DMS114 treated with DMSO at 0.1 percent for 48 hours (cell line): Measurements from ENCODE around the gene BACE2.

ENCODE experiments used
- DNase-seq: peaks from one replicate; lab custom pipeline; 2025; ENCODE audit not compliant: unreplicated experiment; lab: John Stamatoyannopoulos, UW

Gene BACE2

DNA sequence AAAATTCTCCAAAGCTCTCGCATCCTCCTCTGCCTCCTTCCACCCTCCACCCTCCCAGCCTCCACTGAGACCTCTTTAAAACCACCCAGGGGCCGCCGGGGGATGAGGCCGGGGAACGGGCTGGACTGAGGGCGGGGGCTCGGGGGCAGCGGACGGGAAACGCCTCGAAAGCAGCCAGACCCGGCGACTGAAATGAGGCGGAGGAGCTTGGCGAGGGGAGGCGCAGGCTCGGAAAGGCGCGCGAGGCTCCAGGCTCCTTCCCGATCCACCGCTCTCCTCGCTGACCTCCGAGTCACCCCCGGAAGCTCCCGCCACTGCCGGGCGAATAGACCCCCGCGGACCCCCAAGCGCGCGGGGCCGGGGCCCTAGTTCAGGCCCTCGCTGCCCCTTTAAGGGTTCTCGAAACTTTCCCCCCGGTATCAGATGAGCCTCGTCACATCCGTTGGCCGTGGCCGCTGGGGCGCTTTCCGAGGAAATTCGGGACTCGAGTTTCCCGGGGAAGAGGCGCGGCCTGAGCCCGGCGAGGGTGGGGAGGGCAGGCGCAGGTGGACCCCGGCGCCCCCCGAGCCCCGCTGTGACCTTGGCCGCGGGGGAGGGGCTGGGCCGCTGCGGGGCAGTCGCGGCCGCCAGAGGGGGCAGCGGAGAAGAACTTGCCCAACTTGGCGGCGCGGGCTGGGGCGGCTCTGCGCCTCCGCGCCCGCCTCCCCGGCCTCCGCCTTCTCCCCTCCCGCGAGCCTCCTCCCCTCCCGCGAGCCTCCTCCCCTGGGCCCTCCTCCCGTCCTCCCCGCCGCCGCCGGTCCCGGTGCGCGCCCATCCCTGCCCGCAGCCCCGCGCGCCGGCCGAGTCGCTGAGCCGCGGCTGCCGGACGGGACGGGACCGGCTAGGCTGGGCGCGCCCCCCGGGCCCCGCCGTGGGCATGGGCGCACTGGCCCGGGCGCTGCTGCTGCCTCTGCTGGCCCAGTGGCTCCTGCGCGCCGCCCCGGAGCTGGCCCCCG is at the start of gene BACE2:
Gene BACE2 (plus strand): TSS at position 813 of the 995 bp plus-strand sequence. CDS start 104 bp downstream, at position 917.
- peak; percentile 12 for DNase-seq

DNA sequence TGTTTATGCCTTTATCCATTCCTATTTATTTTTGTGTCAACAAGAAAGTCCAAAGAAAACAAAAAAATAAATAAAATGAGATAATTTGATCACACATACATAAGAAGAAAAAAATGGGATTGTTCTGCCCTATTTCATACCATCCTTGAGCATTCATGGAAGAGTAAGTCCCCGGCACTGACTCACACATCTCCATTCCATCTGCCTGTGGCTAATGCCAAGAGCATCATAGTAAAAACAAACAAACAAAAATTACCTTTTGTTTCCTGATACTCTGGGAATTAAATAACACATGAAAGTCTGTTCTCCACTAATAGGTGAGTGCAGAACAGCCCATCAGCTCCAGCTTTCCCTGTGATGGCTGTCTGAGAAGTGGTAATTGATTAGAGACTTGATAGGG is 48.1 kb upstream of the BACE2 start:
- no peak for DNase-seq

DNA sequence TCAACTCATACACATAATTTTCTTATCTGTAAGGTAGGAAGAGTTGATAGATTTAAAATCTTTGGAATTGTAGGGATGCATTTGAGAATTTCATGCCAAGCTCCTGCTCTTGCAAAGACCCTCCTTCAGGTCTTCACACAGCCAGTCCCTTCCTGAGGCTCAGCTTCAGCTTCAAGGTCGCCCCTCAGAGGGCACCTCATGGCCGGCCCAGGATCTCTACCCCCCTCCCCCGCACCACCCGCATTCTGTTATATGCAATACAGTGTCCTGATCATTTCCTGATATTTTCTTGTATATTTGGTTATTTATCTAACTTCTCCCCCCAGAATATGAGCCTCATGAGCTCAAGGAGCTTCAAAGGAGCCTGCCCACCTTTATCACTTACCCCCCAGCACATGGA is 47.0 kb upstream of the BACE2 start:
- no peak for DNase-seq

DNA sequence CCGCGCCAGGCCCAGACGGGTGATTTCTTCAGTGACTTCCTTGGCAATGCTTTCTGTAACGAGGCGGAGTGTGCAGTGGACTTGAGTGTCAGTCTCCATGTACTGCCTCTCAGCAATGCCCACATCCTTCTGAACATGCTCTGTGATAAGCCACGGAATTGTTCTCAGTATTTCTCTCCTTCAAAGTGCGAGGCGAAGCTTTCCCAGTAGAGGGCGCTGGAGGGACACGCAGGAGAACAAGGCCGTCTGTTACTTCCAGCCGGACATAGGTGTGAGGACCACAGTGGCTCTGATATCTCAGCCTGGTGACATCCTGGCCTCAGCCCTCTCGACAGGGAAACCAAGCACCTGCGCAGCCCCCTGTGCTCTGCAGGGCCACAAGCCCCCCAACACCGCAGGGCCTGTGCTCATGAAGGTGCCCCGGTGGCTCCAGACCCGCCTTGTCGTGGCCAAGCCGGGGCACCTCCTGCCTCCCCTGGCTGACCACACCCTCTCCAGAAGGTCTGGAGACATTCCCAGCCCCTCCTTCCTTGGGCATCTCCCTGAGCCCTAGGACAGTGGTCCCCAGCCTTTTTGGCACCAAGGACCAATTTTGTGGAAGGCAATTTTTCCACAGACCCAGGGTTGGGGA is 46.1 kb upstream of the BACE2 start:
- DNase-seq, result peak; percentile 22

DNA sequence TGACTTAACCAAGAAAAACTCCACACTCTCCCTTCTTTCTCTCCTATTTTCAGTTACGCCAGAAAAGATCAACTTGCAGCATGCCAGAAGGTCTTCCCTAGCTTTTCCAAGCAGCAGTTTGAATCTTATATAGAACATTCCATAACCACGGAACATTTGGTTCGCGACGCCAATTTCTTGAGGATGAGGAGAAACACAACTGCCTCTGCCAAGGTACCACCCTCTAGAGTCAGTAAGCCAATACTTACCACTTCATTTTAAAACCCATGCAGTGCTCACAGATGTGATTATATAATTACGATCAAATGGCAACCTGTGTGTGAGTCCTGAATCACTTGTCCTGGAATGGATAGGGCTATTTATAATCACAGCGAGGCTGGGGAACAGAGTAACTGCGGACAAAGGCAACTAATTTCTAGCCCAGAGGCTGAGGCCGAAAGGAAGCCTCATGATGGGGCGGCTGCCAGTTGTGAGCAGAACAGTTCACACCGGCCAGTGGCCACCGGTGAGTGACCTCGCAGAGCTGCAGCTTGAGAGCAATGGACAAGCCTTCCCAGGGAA is 43.2 kb upstream of the BACE2 start:
- DNase-seq, result no peak

DNA sequence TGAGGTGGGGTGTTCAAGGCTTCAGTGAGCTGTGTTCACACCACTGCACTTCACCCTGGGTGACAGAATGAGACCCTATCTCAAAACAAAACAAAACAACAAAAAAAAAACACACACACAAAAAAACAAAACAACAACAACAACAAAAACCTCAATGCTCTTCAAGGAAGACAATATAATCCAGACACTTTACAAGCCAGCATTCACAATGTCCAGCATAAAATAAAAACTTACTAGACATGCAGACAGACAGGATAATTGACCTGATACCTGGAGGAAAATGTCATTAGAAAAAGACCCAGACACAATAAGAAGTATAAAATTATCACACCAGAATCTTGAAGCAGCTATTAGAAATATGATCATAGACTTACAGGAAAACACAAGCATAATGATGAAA is 39.0 kb upstream of the BACE2 start:
- DNase-seq, result no peak

DNA sequence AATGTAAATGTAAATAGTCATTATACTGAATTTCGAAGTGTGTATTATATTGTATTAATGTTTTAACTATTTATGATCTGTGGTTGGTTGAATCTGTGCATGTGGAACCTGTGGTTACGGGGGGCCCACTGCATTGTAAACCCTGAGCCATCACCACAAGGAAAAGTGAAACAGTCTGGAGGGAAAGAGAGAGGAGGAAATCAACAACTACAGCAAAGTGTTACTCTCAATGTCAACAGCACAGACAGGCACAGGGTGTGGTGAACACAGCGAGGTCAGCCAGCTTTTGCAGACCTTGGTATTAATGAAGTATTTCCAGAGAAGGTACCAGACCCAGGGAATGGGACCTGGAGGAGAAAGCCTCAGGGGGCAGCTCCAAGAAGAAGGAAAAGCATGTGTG is 37.1 kb upstream of the BACE2 start:
- no peak for DNase-seq

DNA sequence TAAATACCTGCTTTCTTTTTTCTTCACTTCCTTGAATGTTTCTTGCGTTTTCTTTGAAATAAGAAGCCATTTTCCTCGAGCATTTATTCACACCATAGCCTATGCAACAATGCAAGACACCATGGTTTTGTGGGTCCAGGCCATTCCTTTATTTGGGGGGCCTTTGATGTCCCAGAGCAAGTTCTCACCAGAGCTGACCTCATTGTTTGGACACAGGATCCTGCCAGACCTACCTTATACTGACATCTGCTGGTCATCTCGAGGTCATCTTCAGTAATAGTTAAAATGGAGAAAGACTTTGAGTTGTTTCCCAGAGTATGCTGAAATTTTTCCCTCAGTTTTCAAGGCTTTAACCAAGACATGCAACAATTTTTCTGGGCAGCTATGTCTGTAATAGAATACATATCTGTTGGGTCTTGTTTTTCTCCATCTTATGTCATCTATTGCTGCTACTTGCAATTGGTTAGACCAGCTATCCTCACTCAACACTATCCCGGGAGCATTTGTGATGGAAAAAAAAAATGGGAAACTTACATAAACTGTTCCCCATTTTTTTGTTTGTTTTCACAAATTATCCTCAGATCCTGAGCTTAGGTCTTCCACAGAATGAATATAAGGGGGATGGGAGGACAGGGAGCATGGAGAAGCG is 34.0 kb upstream of the BACE2 start:
- peak; percentile 36 for DNase-seq

DNA sequence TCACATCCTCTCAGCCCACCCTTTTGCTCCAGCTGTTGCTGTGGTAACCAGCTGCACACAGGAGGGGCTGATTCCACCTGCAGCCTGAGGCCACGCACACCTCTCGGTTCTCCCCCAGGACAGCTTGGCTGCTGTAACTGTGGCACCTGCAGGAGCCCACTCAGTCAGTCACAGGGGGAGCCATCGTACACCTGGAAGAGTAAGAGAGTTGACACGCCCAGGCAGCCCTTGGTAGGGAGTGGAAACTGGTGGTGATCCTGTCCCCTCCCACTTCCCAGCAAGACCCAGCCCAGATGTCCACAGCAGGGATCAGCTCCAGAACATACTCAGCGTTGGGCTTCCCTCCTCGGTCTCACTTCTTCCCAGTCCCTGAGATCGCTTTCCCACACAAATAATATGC is 32.2 kb upstream of the BACE2 start:
- DNase-seq, result no peak

DNA sequence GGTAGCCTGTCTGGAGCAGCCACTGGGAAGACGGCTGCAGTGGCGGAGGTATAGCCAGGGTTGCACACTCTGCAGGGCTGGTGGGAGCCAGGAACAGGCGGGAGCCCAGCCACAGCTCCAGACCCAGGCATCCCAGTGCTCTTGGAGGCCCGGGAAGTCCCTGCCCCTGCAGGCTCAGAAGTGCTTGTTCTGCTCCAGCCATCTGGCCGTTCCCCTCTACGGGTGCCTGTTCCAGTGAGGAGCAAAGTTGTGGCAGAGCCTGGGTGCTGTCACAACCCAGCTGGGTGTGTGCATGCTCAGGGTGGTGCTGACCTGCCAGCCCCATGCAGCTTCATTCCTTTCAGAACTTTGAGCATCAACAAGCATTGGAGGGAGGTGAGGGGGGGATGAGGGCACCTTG is 31.7 kb upstream of the BACE2 start:
- no peak for DNase-seq

DNA sequence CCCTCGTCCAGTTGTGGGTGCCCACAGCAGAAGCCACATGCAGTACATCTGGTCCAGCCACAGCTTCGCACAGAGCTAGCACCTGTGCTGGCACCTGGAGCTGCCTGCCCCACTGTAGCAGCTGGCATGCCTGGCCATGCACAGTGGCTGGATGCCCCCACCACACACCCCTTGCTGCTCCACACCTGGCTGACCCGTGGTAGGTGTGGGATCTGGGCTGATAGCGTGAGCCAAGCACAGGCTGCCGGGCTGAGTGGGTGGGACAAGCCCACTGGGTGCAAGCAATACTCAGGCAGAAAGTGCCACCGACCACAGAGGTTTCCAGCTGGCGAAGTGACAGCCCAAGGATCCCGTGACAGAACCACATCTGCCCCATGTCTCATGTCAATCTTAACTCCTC is 30.6 kb upstream of the BACE2 start:
- no peak for DNase-seq

DNA sequence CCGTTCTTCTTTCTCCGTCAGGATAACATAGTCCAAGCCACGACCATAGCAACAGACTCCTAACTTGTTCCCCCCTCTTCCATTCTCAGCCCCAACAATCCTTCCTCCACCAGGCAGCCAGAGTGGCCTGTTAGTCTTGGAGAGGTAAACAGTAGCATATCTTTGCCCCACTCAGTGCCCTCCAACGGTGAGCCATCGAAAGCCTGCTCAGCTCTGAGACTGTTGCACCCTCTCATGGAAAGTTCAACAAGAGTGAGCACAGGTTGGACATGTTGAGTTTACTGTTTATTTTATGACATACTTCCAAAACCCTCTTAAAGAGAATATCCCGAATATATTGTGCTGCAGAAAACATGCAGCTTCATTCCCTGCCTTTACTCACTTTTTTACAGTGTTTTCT is 30.1 kb upstream of the BACE2 start:
- no peak for DNase-seq

DNA sequence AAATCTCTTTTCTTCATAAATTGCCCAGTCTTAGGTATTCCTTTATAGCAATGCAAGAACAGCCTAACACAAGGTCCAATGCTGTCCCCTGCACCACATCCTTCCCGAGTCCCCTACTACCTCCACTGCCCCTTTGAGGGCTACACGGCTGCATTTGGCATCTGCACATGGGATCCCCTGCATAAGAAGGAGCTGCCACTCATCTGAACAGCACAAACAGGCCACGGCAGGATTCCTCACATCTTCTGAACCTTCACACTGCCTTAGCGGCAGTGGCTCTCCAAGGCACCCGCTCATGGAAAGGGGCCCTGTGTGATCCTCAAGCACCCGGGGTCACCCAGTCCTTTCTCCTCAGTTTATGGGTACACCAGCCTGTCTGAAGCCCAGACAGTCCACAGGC is 29.2 kb upstream of the BACE2 start:
- DNase-seq, result no peak

DNA sequence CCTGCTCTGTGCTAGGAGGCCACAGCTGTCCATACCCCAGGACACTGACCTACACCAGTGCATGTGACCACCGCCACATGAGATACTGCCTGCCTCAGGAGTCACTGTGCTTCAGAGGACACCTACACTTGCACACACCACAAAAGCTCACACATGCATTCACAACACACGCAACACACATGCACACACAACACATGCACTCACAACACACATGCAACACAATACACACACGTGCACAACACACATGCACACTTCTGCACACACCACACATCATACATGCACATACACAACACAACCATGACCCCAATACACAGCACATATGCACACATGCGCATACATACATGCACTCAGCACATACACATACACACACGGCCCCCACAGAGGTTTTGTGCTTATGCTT is 28.7 kb upstream of the BACE2 start:
- no peak for DNase-seq

DNA sequence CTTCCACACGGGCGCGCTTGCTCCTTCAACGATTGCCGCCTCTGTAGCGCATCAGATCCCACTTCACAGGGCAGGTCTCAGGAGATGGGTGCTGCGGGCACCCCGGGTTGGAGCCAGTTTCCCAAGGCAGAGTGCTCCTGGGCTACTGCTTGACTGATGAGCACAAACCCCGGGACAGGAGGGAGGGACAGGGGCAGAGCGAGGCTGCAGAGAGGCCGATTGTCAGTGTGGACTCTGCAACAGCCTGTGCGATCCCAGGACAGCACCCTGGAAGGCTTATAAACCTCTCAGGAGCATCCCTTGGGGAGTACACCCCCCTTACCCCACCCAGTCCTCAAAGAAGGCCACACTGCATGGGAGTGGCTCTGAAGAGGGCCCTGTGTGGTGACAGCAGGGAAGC is 28.0 kb upstream of the BACE2 start:
- DNase-seq, result no peak

DNA sequence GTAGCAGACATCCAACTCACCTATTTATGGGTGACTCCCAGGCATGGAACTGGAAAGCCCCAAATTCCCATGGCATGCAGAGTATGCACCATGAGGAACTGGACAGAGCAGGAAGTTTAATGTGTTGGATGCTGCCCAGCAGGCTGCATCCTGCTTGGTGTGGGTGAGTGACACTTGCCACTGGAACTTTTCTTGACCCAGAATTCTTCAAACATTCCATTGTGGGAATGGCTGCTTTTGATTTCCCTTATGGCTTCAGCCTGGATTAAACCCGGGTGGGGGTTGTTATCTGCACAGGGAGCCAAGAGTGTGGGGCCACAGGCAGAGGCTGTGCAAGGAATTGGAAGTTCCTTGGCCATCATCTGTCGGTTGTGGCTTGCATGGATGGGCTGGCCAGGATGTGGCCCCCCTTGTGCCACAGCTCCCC is 26.9 kb upstream of the BACE2 start:
- no peak for DNase-seq

DNA sequence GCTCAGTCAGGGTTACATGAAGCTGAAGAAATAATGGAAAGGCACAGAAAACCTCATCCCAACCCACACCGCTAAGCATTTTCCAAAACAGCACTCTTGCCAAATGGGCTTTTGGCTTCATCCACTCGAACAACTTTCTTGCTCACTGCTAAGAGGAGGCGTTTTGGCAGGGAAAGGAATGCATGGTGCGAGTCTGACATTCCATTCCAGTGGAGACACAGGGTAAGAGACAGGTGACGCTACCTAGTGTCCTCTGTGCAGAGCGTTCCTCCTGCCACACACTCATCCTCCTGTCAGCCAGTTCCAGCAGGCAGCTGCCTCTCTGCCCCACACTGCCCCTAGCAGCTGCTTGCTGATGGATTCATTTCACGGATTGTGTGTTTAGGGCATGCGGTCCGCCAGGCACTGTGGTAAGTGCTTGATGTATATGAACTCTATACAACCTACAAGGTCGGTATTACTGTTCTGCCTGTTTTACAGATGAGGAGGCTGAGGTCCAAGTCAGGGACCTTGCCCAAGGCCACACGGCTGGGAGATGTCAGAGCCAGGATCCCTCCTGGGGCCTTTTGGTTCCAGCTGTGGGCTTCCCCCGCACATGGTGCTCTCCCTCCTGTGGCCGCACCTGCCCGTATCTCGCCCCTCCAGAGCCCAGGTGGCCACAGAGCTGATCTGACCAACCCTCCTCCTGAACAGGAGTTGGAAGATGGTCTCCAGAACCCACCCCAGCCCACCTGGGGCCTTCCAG is 25.7 kb upstream of the BACE2 start:
- no peak for DNase-seq

DNA sequence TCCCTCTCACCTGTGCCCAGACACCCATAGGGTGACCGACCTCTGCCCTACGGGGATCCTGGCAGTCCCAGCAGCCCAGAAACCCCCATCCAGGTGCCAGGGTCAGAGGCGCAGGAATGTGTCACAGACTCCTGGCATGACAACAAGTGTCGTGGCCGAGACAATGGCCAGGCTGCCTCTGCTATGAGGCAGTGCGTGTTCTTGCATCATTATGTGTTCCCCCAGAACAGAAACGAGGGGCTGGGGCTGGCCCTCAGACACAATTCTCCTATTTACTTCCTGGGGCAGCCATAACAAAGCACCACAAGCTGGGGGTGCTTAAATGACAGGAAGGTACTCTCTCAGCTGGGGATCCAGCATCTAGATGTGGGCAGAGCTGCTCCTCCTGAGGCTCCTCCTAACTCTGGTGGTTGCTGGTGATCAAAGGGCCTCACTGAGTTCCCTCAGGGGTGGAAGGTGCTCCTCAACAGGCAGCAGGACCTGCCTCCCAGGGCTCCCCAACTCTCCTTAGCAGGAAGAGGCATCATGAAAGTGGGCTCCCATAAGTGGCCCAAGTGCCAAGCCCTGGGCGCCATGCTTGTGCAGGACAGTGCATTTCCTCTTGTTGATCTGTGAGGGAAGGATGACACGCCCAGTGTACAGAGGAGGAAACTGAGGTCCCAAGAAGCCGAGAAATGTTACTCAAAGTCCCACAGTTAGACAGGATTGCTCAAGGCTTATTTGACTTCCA is 24.2 kb upstream of the BACE2 start:
- no peak for DNase-seq

DNA sequence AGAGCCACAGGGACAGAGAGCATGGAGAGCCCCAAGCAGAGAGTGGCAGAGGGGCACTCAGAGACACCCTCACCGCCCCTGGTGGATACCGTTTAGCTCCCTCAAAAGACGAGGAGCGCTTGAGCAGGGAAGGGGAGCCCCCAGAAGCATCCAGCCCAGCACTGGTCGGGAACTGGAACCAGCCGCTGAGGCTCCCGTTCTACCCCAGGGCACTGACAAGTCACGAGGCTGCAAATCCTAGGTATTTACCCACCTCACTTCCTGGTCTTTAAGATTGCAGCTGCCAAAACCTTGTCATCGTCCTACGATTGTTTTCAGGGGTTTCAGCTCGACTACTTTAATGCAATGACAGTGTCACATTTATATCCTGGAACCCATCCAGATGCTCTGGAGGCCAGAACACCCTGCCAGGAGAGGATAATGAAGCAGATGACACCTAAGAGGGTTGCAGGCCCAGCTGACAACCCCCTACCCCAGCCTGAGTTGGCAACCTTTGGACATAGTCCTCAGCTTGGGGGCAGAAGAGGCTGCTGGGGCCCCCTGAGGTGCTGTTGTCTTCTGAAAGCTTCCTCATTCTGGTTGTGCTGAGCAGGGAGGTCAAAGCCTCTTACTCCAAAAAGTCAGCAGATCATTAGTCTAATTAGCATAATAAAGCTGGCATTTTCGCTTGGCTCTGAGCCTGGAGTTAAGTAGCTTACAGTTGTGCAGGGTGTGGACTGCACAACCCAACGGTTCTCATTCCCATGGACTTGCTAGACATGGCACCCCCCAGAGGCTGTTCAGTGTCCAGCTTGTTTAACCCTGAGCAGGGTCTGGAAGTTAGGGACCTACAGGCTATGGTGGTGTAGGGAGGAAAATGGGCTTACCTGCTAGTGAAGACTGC is 20.6 kb upstream of the BACE2 start:
- no peak for DNase-seq
